ENCODE results near the gene CTIF. TPM values are rescaled to one million over a fixed set of nuclear protein-coding genes. Genes with fewer than 3 reads are reported as not detected.
A peak's percentile ranks its signal among the peaks of the same experiment; 100 is the strongest.

The CTIF gene
- total and polyA plus RNA-seq, 7 experiments from 2014 or later = 1.3 to 11.2 (median 2.5) TPM; not detected in 2

DNA sequence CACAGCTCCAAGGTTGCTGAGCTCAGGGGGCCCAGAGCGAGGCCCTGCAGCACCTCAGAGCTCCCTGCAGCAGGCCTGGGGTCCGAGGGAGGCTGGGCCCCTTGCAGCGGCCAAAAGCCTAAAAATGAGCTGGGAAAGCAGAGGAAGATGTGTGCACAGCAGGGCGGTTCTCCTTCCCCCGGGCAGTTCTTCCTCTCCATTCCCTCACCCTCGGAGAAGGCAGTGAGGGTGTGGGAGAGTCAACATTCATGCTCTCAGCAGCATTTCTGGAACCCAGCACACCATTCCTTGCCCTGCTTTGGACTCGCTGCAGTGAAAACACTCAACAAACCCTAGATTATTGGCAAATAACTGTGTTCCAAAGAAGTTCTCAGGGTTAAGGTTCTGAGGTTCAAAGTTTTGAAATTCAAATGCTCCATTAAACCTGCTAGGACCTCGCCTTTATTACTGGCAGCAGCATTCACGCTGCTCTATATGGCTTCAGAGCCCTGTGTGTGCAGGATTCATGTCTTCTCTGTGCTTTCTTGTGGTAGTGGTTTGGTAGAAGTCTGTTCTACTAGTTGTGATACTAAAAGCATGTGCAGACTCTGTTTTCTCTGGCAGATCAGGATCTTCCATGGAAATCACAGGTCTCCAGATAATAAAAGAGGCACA is 79.1 kb downstream of the CTIF start:
- Histone ChIP-seq H3K27me3 (ENCODE audit: control insufficient read depth in 2 of 2, insufficient read depth in 2 of 2, low read length in 2 of 2) (no peaks in the 10 kb centered on the region), H3K4me1 (ENCODE audit: control insufficient read depth in 2 of 2, insufficient read depth in 2 of 2, low read length in 2 of 2) (no peaks in the 10 kb centered on the region), H3K9me3 (ENCODE audit: control insufficient read depth in 2 of 3, low read length in 3 of 3) (no peaks in the 10 kb centered on the region), H3K27ac (ENCODE audit: low read depth, low read length) (no peak overlapping the region), H3K36me3 (ENCODE audit: control insufficient read depth in 2 of 3, insufficient read depth in 3 of 3, low read length in 3 of 3) (no peaks in the 10 kb centered on the region), H3K4me3 (ENCODE audit: low read length) (no peak overlapping the region)
- Mint-ChIP-seq H3K36me3 (no peaks in the 10 kb centered on the region), H3K9me3 (no peaks in the 10 kb centered on the region), H3K4me3 (no peak overlapping the region), H3K27me3 (no peaks in the 10 kb centered on the region), H3K27ac (no peak overlapping the region), H3K4me1 (peaks cover 0 to 2% (median 0%) of the 10 kb centered on the region in 7 donors)
- CTCF ChIA-PET = no interaction called here
- intact Hi-C loops (cut with micrococcal nuclease) = no loop called here
- DNase-seq (no peak), ATAC-seq (no peak)
- POLR2A ChIA-PET = no interaction called here

DNA sequence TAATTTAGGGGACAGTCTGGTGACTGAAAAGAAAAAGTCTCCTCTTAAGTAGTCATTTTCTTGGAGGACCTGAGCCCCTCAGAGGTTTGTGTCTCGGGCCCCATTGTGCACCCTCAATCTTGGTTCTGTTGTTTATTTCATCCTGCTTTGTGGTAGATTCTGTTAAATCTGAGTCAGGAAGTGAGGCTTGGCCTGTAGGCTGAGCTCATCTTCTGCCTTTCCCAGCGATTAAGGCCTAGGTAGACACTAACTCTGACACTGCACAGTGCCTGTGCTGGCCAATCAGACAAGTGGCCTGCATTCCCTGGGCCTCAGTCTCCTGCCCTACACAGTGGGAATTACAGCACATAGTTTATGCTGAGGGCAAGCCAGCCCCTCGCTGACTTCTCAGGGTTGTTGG is 80.2 kb downstream of the CTIF start:
- intact Hi-C loops (cut with micrococcal nuclease) = no loop called here
- H3K4me3 ChIP-seq (ENCODE audit: low read length) = no peak overlapping the region
- ATAC-seq = no peak
- H3K9me3 ChIP-seq (ENCODE audit: control insufficient read depth in 2 of 3, low read length in 3 of 3) = no peaks in the 10 kb centered on the region
- POLR2A ChIA-PET = no interaction called here
- H3K27me3 ChIP-seq (ENCODE audit: control insufficient read depth in 2 of 2, insufficient read depth in 2 of 2, low read length in 2 of 2) = no peaks in the 10 kb centered on the region
- peaks cover 0 to 2% (median 0%) of the 10 kb centered on the region in 11 donors for H3K9me3 Mint-ChIP-seq
- no peaks in the 10 kb centered on the region for H3K27me3 Mint-ChIP-seq
- no peaks in the 10 kb centered on the region for H3K4me1 ChIP-seq (ENCODE audit: control insufficient read depth in 2 of 2, insufficient read depth in 2 of 2, low read length in 2 of 2)
- CTCF ChIA-PET = no interaction called here
- H3K27ac ChIP-seq (ENCODE audit: low read depth, low read length) = no peak overlapping the region
- H3K36me3 ChIP-seq (ENCODE audit: control insufficient read depth in 2 of 3, insufficient read depth in 3 of 3, low read length in 3 of 3) = no peaks in the 10 kb centered on the region
- no peak overlapping the region for H3K27ac Mint-ChIP-seq
- no peak overlapping the region for H3K4me3 Mint-ChIP-seq
- no peaks in the 10 kb centered on the region for H3K36me3 Mint-ChIP-seq
- DNase-seq = no peak
- H3K4me1 Mint-ChIP-seq = peaks cover 0 to 2% (median 0%) of the 10 kb centered on the region in 7 donors

DNA sequence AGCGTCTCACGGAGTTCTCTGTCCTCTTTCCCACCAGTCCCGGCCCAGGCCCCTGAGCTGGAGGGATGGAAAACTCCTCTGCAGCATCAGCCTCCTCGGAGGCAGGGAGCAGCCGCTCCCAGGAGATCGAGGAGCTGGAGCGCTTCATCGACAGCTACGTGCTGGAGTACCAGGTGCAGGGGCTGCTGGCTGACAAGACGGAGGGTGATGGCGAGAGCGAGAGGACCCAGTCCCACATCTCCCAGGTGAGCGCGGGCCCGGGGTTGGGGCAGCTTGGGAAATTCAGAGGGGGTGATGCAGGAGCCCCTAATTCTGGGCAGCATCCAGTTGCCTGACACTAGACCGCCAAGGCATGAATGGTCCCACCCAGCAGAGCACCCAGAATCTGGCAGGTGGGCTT is 80.7 kb downstream of the CTIF start:
- H3K4me3 Mint-ChIP-seq = no peak overlapping the region
- ChIA-PET CTCF (no interaction called here), POLR2A (no interaction called here)
- H3K4me3 ChIP-seq (ENCODE audit: low read length) = no peak overlapping the region
- no peaks in the 10 kb centered on the region for H3K36me3 ChIP-seq (ENCODE audit: control insufficient read depth in 2 of 3, insufficient read depth in 3 of 3, low read length in 3 of 3)
- H3K36me3 Mint-ChIP-seq = no peaks in the 10 kb centered on the region
- H3K4me1 ChIP-seq (ENCODE audit: control insufficient read depth in 2 of 2, insufficient read depth in 2 of 2, low read length in 2 of 2) = no peaks in the 10 kb centered on the region
- no peaks in the 10 kb centered on the region for H3K27me3 ChIP-seq (ENCODE audit: control insufficient read depth in 2 of 2, insufficient read depth in 2 of 2, low read length in 2 of 2)
- H3K9me3 ChIP-seq (ENCODE audit: control insufficient read depth in 2 of 3, low read length in 3 of 3) = no peaks in the 10 kb centered on the region
- H3K27ac Mint-ChIP-seq = no peak overlapping the region
- ATAC-seq (no peak), DNase-seq (no peak)
- H3K27ac ChIP-seq (ENCODE audit: low read depth, low read length) = no peak overlapping the region
- H3K9me3 Mint-ChIP-seq = peaks cover 0 to 2% (median 0%) of the 10 kb centered on the region in 11 donors
- H3K27me3 Mint-ChIP-seq = no peaks in the 10 kb centered on the region
- intact Hi-C loops (cut with micrococcal nuclease) = no loop called here
- peaks cover 0 to 2% (median 0%) of the 10 kb centered on the region in 7 donors for H3K4me1 Mint-ChIP-seq

GRCh38 chr18:48620071-48620470 is 81.2 kb downstream of the CTIF start:
- ATAC-seq (no peak), DNase-seq (no peak)
- ChIA-PET POLR2A (no interaction called here), CTCF (no interaction called here)
- Mint-ChIP-seq H3K9me3 (peaks cover 0 to 2% (median 0%) of the 10 kb centered on the region in 11 donors), H3K4me1 (peaks cover 0 to 2% (median 0%) of the 10 kb centered on the region in 7 donors), H3K27me3 (no peaks in the 10 kb centered on the region), H3K27ac (no peak overlapping the region), H3K36me3 (no peaks in the 10 kb centered on the region), H3K4me3 (no peak overlapping the region)
- Histone ChIP-seq H3K4me1 (ENCODE audit: control insufficient read depth in 2 of 2, insufficient read depth in 2 of 2, low read length in 2 of 2) (no peaks in the 10 kb centered on the region), H3K36me3 (ENCODE audit: control insufficient read depth in 2 of 3, insufficient read depth in 3 of 3, low read length in 3 of 3) (no peaks in the 10 kb centered on the region), H3K4me3 (ENCODE audit: low read length) (no peak overlapping the region), H3K27ac (ENCODE audit: low read depth, low read length) (no peak overlapping the region), H3K27me3 (ENCODE audit: control insufficient read depth in 2 of 2, insufficient read depth in 2 of 2, low read length in 2 of 2) (no peaks in the 10 kb centered on the region), H3K9me3 (ENCODE audit: control insufficient read depth in 2 of 3, low read length in 3 of 3) (no peaks in the 10 kb centered on the region)
- intact Hi-C loops (cut with micrococcal nuclease) = no loop called here

- H3K27me3 ChIP-seq (ENCODE audit: control insufficient read depth in 2 of 2, insufficient read depth in 2 of 2, low read length in 2 of 2) = no peaks in the 10 kb centered on the region
- DNase-seq (no peak), ATAC-seq (no peak)
- H3K27ac ChIP-seq (ENCODE audit: low read depth, low read length) = no peak overlapping the region
- H3K36me3 ChIP-seq (ENCODE audit: control insufficient read depth in 2 of 3, insufficient read depth in 3 of 3, low read length in 3 of 3) = no peaks in the 10 kb centered on the region
- H3K27me3 Mint-ChIP-seq = no peaks in the 10 kb centered on the region
- H3K9me3 Mint-ChIP-seq = peaks cover 0 to 2% (median 0%) of the 10 kb centered on the region in 11 donors
- H3K4me3 Mint-ChIP-seq = no peak overlapping the region
- no peaks in the 10 kb centered on the region for H3K9me3 ChIP-seq (ENCODE audit: control insufficient read depth in 2 of 3, low read length in 3 of 3)
- intact Hi-C loops (cut with micrococcal nuclease) = no loop called here
- no peaks in the 10 kb centered on the region for H3K4me1 ChIP-seq (ENCODE audit: control insufficient read depth in 2 of 2, insufficient read depth in 2 of 2, low read length in 2 of 2)
- peaks cover 0 to 2% (median 0%) of the 10 kb centered on the region in 7 donors for H3K4me1 Mint-ChIP-seq
- H3K36me3 Mint-ChIP-seq = no peaks in the 10 kb centered on the region
- ChIA-PET CTCF (no interaction called here), POLR2A (no interaction called here)
- no peak overlapping the region for H3K4me3 ChIP-seq (ENCODE audit: low read length)
- H3K27ac Mint-ChIP-seq = no peak overlapping the region
Observed at GRCh38 chr18:48621240-48621639, 82.4 kb downstream of the CTIF start.

DNA sequence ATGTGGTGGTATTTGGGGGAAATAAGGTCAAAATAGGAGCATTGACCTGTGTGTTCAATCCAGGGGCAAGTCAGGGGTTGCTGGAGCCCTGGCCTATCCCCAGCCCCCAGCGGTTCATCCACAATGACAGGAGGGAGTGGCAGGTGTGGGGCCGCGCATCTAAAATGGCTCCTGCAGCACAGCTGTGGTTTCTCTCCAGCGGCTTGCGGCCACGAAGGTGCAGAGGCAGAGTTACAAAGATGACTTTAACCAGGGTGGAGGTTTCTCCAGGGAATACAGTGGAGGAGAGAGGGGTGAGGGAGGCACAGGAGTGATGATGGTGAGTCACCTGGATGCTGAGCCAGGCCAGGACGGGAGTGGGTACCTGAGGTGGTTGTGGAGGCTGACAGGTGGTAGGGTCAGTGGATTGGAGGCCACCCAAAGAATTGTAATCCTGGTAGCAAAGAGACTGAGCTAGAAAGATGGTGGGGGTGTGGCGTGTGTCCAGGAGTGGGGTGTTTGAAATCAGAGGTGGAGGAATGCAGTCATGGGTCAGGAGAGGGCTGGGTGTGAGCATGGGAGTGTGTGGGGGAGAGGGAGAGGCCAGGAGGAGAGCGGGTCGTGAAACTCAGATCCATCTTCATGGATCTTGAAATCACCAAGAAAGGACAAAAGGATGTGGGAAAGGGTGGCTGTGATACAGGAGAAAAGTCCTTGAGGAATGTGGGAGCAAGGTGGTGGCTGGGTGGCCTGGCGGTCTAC is 83.2 kb downstream of the CTIF start:
- ChIA-PET CTCF (no interaction called here), POLR2A (no interaction called here)
- intact Hi-C loops (cut with micrococcal nuclease) = no loop called here
- Histone ChIP-seq H3K4me1 (ENCODE audit: control insufficient read depth in 2 of 2, insufficient read depth in 2 of 2, low read length in 2 of 2) (no peaks in the 10 kb centered on the region), H3K36me3 (ENCODE audit: control insufficient read depth in 2 of 3, insufficient read depth in 3 of 3, low read length in 3 of 3) (no peaks in the 10 kb centered on the region), H3K27ac (ENCODE audit: low read depth, low read length) (no peak overlapping the region), H3K9me3 (ENCODE audit: control insufficient read depth in 2 of 3, low read length in 3 of 3) (no peaks in the 10 kb centered on the region), H3K27me3 (ENCODE audit: control insufficient read depth in 2 of 2, insufficient read depth in 2 of 2, low read length in 2 of 2) (no peaks in the 10 kb centered on the region), H3K4me3 (ENCODE audit: low read length) (no peak overlapping the region)
- Mint-ChIP-seq H3K4me1 (peaks cover 0 to 2% (median 0%) of the 10 kb centered on the region in 7 donors), H3K27me3 (no peaks in the 10 kb centered on the region), H3K4me3 (no peak overlapping the region), H3K9me3 (peaks cover 0 to 2% (median 0%) of the 10 kb centered on the region in 11 donors), H3K27ac (no peak overlapping the region), H3K36me3 (no peaks in the 10 kb centered on the region)
- no peak for DNase-seq
- ATAC-seq = no peak

DNA sequence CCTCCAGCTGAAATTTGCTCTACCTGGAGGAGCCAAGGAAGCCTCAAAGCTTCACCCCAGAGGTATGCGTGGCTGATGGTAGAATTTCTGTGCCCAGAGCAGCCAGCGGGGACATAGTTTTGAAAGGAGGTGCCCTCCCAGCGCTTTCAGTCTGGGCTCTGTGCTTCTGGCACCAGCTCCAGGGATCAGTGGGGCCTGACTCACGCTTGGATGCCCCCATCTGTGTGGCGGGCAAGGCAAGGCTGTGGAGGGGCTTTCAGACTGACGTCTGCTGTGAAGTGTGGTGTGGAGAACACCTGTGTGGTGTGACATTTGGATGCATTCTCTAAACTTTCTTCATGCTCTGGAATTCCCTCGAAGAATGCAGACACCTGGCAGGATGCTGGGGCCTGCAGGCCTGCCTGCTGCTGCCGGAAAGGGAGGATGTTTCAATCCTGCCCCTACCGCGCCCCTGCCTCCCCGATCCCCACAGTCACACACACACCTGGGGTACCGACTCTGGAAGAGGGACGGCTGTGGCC is 84.1 kb downstream of the CTIF start:
- Mint-ChIP-seq H3K27ac (peak overlapping the region in 1 of 9 donors; percentile 15), H3K9me3 (peaks cover 0 to 2% (median 0%) of the 10 kb centered on the region in 11 donors), H3K27me3 (no peaks in the 10 kb centered on the region), H3K4me3 (no peak overlapping the region), H3K4me1 (peaks cover 0 to 2% (median 0%) of the 10 kb centered on the region in 7 donors), H3K36me3 (no peaks in the 10 kb centered on the region)
- Histone ChIP-seq H3K27me3 (ENCODE audit: control insufficient read depth in 2 of 2, insufficient read depth in 2 of 2, low read length in 2 of 2) (no peaks in the 10 kb centered on the region), H3K4me3 (ENCODE audit: low read length) (no peak overlapping the region), H3K36me3 (ENCODE audit: control insufficient read depth in 2 of 3, insufficient read depth in 3 of 3, low read length in 3 of 3) (no peaks in the 10 kb centered on the region), H3K9me3 (ENCODE audit: control insufficient read depth in 2 of 3, low read length in 3 of 3) (no peaks in the 10 kb centered on the region), H3K4me1 (ENCODE audit: control insufficient read depth in 2 of 2, insufficient read depth in 2 of 2, low read length in 2 of 2) (no peaks in the 10 kb centered on the region), H3K27ac (ENCODE audit: low read depth, low read length) (no peak overlapping the region)
- ChIA-PET CTCF (no interaction called here), POLR2A (no interaction called here)
- intact Hi-C loops (cut with micrococcal nuclease) = no loop called here
- no peak for ATAC-seq
- DNase-seq = no peak

All from naive thymus-derived CD4-positive, alpha-beta T cell (primary cell).